Neural cell (in vitro differentiated cells): Measurements from ENCODE around the gene VAPA. TPM values are rescaled to one million over a fixed set of nuclear protein-coding genes. Genes with fewer than 3 reads are reported as not detected.

Source experiments
- H2AFZ ChIP-seq: fragments of 200-600, 300-800 bp; sonication (generic), shearing (Covaris generic); 2 replicates; pipeline ENCODE4 v1.6.0; 2014; ENCODE audit warnings: low read depth, mild to moderate bottlenecking, antibody characterized with exemption, low read length, moderate library complexity
- H3F3A ChIP-seq: fragments of 200-600 bp; shearing (Covaris generic); 2 replicates; pipeline ENCODE4 v1.6.1; 2016; ENCODE audit warnings: mild to moderate bottlenecking, moderate library complexity, mixed read lengths, antibody characterized with exemption, low read length; ENCODE audit not compliant: insufficient read depth, poor library complexity, severe bottlenecking
- H3K27ac ChIP-seq: fragments of 200-600, 300-800 bp; sonication (generic), shearing (Covaris generic); 2 replicates; pipeline ENCODE4 v1.5.1; 2014; ENCODE audit warnings: mild to moderate bottlenecking, low read length, moderate library complexity
- H3K27me3 ChIP-seq: fragments of 300-800, 200-600 bp; sonication (generic), shearing (Covaris generic); 2 replicates; pipeline ENCODE4 v1.6.0; 2014; ENCODE audit warnings: mild to moderate bottlenecking, low read depth, low read length, moderate library complexity; ENCODE audit not compliant: insufficient read depth
- H3K36me3 ChIP-seq: fragments of 300-800, 200-600 bp; sonication (generic), shearing (Covaris generic); 2 replicates; pipeline ENCODE4 v1.5.1; 2014; ENCODE audit warnings: mild to moderate bottlenecking, antibody characterized with exemption, low read length, moderate library complexity; ENCODE audit not compliant: insufficient read depth
- H3K4me2 ChIP-seq: fragments of 300-800, 200-600 bp; sonication (generic), shearing (Covaris generic); 2 replicates; pipeline ENCODE4 v1.6.0; 2014; ENCODE audit warnings: mild to moderate bottlenecking, low read length
- H3K4me3 ChIP-seq: fragments of 300-800, 200-600 bp; sonication (generic), shearing (Covaris generic); 2 replicates; pipeline ENCODE4 v1.5.1; 2014; ENCODE audit warnings: mild to moderate bottlenecking, low read length, moderate library complexity
- H3K79me2 ChIP-seq: fragments of 200-600 bp; shearing (Covaris generic); replicated peaks from 2 replicates; pipeline ENCODE4 v1.6.0; 2014; ENCODE audit warnings: mild to moderate bottlenecking, low read length, moderate library complexity; ENCODE audit not compliant: insufficient read depth
- H3K9ac ChIP-seq: fragments of 300-800, 200-600 bp; sonication (generic), shearing (Covaris generic); 2 replicates; pipeline ENCODE4 v1.6.1; 2016; ENCODE audit warnings: mild to moderate bottlenecking, low read length, mixed read lengths
- H3K9me2 ChIP-seq: fragments of 200-600 bp; shearing (Covaris generic); 2 replicates; pipeline ENCODE4 v1.6.1; 2016; ENCODE audit warnings: mild to moderate bottlenecking, low read length, mixed read lengths; ENCODE audit not compliant: insufficient read depth
- H3K9me3 ChIP-seq: fragments of 200-600, 300-800 bp; sonication (generic), shearing (Covaris generic); 2 replicates; pipeline ENCODE4 v1.6.1; 2016; ENCODE audit warnings: mild to moderate bottlenecking, mixed run types, low read length, moderate library complexity, mixed read lengths
- H4K20me1 ChIP-seq: fragments of 200-600 bp; shearing (Covaris generic); 2 replicates; pipeline ENCODE4 v1.6.1; 2016; ENCODE audit warnings: mild to moderate bottlenecking, mixed run types; ENCODE audit not compliant: insufficient read depth
- EP300 ChIP-seq: fragments of 450-650 bp; conservative IDR thresholded peaks from 2 replicates; pipeline ENCODE4 v1.6.1; 2014; ENCODE audit warnings: antibody characterized with exemption, mild to moderate bottlenecking, moderate library complexity; ENCODE audit not compliant: poor library complexity, severe bottlenecking
- EZH2 ChIP-seq: fragments of 200-600, 300-800 bp; shearing (Covaris generic), sonication (generic); IDR thresholded peaks from 2 replicates; pipeline ENCODE4 v1.6.1; 2014; ENCODE audit warnings: antibody characterized with exemption, low read length, borderline replicate concordance, mild to moderate bottlenecking; ENCODE audit not compliant: insufficient read depth, poor library complexity, severe bottlenecking
- MXI1 ChIP-seq: fragments of 450-650 bp; conservative IDR thresholded peaks from 2 replicates; pipeline ENCODE4 v1.6.1; 2014; ENCODE audit warnings: antibody characterized with exemption, mild to moderate bottlenecking; ENCODE audit not compliant: poor library complexity, severe bottlenecking
- POLR2AphosphoS5 ChIP-seq: IDR thresholded peaks from 2 replicates; pipeline ENCODE4 v1.6.1; 2012
- RAD21 ChIP-seq: fragments of 450-650 bp; conservative IDR thresholded peaks from 2 replicates; pipeline ENCODE4 v1.6.1; 2014; ENCODE audit warnings: antibody characterized with exemption, mild to moderate bottlenecking, moderate library complexity
- SMC3 ChIP-seq: fragments of 450-650 bp; conservative IDR thresholded peaks from 2 replicates; pipeline ENCODE4 v1.6.1; 2014; ENCODE audit warnings: antibody characterized with exemption, mild to moderate bottlenecking, moderate library complexity; ENCODE audit not compliant: poor library complexity
- TAF1 ChIP-seq: IDR thresholded peaks from 2 replicates; pipeline ENCODE4 v1.6.1; 2012; ENCODE audit warnings: low read depth
- polyA plus RNA-seq: library from polyadenylated mRNA; depleted of rRNA; stranded (reverse); fragments of >200 nt; gene quantifications from 2 replicates; pipeline ENCODE4 v1.2.3, GENCODE V29; 2014
- TF ChIP-seq, protein P1 (sequence below): IDR thresholded peaks from 2 replicates; pipeline ENCODE4 v1.6.1; 2012; ENCODE audit warnings: borderline replicate concordance
- TF ChIP-seq, protein P2 (sequence below): fragments of 450-650 bp; IDR thresholded peaks from 2 replicates; pipeline ENCODE4 v1.5.1; 2014; ENCODE audit warnings: antibody characterized with exemption, mild to moderate bottlenecking, moderate library complexity; ENCODE audit not compliant: poor library complexity, severe bottlenecking

The VAPA gene
- polyA plus RNA-seq, 1 donor from 2014 or later = 317 TPM

DNA sequence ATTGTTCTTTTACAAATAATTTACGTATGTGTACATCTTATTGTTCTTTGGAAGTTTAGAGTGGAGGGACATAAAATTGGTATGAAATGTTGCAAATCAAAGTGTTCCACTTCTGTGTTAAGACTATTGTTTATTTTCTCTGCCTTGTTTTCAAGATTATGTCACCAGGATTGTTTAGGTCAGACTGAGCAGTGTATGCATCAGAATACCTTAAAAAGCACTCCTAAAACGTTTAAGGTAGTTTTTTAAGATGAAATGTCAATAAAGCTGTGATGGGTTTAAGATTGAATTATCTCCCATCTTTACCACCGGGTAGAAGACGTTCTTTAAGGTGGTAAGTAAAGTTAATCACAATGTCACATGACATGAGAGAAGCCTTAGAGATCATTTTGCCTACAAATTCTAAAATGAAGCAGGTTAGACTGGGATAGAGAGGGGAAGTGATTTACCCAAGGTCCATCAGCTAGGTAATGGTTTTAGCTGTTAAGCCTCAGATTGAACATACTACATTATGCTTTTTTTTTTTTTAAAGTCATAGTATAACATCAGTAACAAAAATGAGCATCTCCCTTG, 10.6 kb downstream of the VAPA start:
- no peak overlapping the region for H3K9ac ChIP-seq
- H3K27ac ChIP-seq = no peak overlapping the region
- peaks cover 100% of the 10 kb centered on the region for H3K79me2 ChIP-seq
- no peaks in the 10 kb centered on the region for H3K36me3 ChIP-seq
- no peak overlapping the region for H3K4me3 ChIP-seq
- TF ChIP-seq EP300 (no peak), EZH2 (no peak), SMC3 (no peak), MXI1 (no peak), TAF1 (no peak), RAD21 (no peak), POLR2AphosphoS5 (no peak)
- TF ChIP-seq, protein P1, sequence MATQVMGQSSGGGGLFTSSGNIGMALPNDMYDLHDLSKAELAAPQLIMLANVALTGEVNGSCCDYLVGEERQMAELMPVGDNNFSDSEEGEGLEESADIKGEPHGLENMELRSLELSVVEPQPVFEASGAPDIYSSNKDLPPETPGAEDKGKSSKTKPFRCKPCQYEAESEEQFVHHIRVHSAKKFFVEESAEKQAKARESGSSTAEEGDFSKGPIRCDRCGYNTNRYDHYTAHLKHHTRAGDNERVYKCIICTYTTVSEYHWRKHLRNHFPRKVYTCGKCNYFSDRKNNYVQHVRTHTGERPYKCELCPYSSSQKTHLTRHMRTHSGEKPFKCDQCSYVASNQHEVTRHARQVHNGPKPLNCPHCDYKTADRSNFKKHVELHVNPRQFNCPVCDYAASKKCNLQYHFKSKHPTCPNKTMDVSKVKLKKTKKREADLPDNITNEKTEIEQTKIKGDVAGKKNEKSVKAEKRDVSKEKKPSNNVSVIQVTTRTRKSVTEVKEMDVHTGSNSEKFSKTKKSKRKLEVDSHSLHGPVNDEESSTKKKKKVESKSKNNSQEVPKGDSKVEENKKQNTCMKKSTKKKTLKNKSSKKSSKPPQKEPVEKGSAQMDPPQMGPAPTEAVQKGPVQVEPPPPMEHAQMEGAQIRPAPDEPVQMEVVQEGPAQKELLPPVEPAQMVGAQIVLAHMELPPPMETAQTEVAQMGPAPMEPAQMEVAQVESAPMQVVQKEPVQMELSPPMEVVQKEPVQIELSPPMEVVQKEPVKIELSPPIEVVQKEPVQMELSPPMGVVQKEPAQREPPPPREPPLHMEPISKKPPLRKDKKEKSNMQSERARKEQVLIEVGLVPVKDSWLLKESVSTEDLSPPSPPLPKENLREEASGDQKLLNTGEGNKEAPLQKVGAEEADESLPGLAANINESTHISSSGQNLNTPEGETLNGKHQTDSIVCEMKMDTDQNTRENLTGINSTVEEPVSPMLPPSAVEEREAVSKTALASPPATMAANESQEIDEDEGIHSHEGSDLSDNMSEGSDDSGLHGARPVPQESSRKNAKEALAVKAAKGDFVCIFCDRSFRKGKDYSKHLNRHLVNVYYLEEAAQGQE = no peak
- TF ChIP-seq, protein P2, sequence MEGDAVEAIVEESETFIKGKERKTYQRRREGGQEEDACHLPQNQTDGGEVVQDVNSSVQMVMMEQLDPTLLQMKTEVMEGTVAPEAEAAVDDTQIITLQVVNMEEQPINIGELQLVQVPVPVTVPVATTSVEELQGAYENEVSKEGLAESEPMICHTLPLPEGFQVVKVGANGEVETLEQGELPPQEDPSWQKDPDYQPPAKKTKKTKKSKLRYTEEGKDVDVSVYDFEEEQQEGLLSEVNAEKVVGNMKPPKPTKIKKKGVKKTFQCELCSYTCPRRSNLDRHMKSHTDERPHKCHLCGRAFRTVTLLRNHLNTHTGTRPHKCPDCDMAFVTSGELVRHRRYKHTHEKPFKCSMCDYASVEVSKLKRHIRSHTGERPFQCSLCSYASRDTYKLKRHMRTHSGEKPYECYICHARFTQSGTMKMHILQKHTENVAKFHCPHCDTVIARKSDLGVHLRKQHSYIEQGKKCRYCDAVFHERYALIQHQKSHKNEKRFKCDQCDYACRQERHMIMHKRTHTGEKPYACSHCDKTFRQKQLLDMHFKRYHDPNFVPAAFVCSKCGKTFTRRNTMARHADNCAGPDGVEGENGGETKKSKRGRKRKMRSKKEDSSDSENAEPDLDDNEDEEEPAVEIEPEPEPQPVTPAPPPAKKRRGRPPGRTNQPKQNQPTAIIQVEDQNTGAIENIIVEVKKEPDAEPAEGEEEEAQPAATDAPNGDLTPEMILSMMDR = no peak
- H3K9me2 ChIP-seq = no peaks in the 10 kb centered on the region
- no peaks in the 10 kb centered on the region for H3K9me3 ChIP-seq
- H3K27me3 ChIP-seq = no peaks in the 10 kb centered on the region
- H3K4me2 ChIP-seq = no peak overlapping the region
- no peaks in the 10 kb centered on the region for H3F3A ChIP-seq
- H4K20me1 ChIP-seq = peaks cover 25% of the 10 kb centered on the region
- no peak overlapping the region for H2AFZ ChIP-seq

DNA sequence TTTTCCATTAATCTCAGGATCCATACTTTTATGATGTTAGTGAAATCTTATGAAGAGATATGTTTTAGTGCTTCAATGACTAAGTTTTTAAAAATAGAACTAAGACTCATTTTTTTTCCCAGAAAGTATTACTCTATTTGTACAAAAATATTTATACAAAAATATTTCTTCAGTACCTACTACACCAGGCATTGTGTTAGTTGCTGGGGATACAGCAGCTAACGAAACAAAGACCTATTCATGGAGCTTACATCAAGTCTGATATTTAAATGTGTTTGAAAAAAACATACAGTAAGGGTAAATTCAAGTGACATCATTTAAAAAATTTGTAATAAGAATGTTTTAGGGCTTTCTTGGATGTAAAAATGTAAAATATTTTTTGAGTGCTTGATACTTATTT, 11.6 kb downstream of the VAPA start:
- Histone ChIP-seq H3K36me3 (no peaks in the 10 kb centered on the region), H4K20me1 (peaks cover 24% of the 10 kb centered on the region), H3K27ac (no peak overlapping the region), H3K79me2 (peaks cover 100% of the 10 kb centered on the region), H3K9me2 (no peaks in the 10 kb centered on the region), H3K27me3 (no peaks in the 10 kb centered on the region), H3K9ac (no peak overlapping the region), H3K4me3 (no peak overlapping the region), H3K4me2 (no peak overlapping the region), H3K9me3 (no peaks in the 10 kb centered on the region), H3F3A (no peaks in the 10 kb centered on the region), H2AFZ (no peak overlapping the region)
- TF ChIP-seq TAF1 (no peak), RAD21 (no peak), SMC3 (no peak), EP300 (no peak), MXI1 (no peak), POLR2AphosphoS5 (no peak), EZH2 (no peak)
- TF ChIP-seq, protein P1 = no peak
- TF ChIP-seq, protein P2 = no peak
